ENCODE data around the gene EPB41L1. TPM values are rescaled to one million over a fixed set of nuclear protein-coding genes. Genes with fewer than 3 reads are reported as not detected.

Gene EPB41L1
- polyA plus RNA-seq, 1 donor (not counting 4 experiments of a cell fraction or from before 2014, with no cell fraction given) = 1.2 TPM

DNA sequence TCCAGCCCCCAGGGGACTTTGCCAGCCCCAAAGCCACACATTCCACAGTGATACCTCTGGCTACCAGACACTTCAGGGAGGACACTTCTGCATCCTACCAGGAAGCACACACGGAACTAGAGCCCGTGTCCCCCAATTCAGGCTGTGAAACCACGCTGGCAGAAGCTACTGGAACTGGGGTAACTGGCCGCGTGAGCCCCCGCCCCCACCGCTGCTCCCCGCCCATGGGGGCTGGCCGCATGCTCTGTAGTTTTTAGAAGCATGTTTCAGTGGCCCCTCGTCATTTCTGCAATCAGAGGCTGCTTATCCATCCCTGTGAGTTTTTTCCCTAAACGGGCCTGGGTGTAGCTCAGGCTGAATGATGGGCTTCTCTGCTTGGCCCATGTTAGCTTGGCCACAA is 53.1 kb downstream of the EPB41L1 start:
- Histone ChIP-seq H2AFZ (ENCODE audit: control insufficient read depth, low read length) (no peak overlapping the region), H3K4me1 (ENCODE audit: control insufficient read depth, extremely low read depth, insufficient read depth, low read length) (no peaks in the 10 kb centered on the region), H3K27ac (ENCODE audit: control insufficient read depth, insufficient read depth, low read length) (no peak overlapping the region), H3K79me2 (ENCODE audit: control insufficient read depth, insufficient read depth, low read length) (no peaks in the 10 kb centered on the region), H3K9me1 (ENCODE audit: control insufficient read depth, extremely low read depth, insufficient read depth, low read length) (peaks cover 2% of the 10 kb centered on the region), H3K9me3 (ENCODE audit: control insufficient read depth, low read depth, low read length) (no peaks in the 10 kb centered on the region), H4K20me1 (ENCODE audit: control insufficient read depth, extremely low read depth, insufficient read depth, low read length) (no peaks in the 10 kb centered on the region), H3K27me3 (ENCODE audit: control insufficient read depth, extremely low read depth, insufficient read depth, low read length) (peaks cover 12% of the 10 kb centered on the region), H3K36me3 (ENCODE audit: control insufficient read depth in 2 of 2, extremely low read depth in 1 of 2, insufficient read depth in 2 of 2, low read length in 2 of 2) (no peaks in the 10 kb centered on the region), H3K4me2 (ENCODE audit: control insufficient read depth, extremely low read depth, insufficient read depth, low read depth, low read length) (no peak overlapping the region), H3K4me3 (ENCODE audit: control insufficient read depth in 2 of 3, extremely low read depth in 1 of 3, insufficient read depth in 2 of 3, low read depth in 1 of 3, low read length in 3 of 3) (no peak overlapping the region), H3K9ac (ENCODE audit: control insufficient read depth, extremely low read depth, insufficient read depth, low read length) (no peak overlapping the region)
- TF ChIP-seq, protein P1, sequence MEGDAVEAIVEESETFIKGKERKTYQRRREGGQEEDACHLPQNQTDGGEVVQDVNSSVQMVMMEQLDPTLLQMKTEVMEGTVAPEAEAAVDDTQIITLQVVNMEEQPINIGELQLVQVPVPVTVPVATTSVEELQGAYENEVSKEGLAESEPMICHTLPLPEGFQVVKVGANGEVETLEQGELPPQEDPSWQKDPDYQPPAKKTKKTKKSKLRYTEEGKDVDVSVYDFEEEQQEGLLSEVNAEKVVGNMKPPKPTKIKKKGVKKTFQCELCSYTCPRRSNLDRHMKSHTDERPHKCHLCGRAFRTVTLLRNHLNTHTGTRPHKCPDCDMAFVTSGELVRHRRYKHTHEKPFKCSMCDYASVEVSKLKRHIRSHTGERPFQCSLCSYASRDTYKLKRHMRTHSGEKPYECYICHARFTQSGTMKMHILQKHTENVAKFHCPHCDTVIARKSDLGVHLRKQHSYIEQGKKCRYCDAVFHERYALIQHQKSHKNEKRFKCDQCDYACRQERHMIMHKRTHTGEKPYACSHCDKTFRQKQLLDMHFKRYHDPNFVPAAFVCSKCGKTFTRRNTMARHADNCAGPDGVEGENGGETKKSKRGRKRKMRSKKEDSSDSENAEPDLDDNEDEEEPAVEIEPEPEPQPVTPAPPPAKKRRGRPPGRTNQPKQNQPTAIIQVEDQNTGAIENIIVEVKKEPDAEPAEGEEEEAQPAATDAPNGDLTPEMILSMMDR (optimal IDR thresholded peaks at IDR 0.05 in 1 of 3, IDR thresholded peaks at IDR 0.05 in 1 of 3, conservative IDR thresholded peaks at IDR 0.05 in 1 of 3; ENCODE audit: extremely low read depth in 1 of 3, insufficient read depth in 2 of 3, low read length in 3 of 3) = no peak
- TF ChIP-seq EZH2 (IDR thresholded peaks at IDR 0.05; ENCODE audit: low read length) = no peak
- dilution Hi-C loops (cut with MboI; ENCODE audit: extremely low pct_ligation_motif_present, low sequenced_read_pairs) = no loop called here
- no peak for DNase-seq (ENCODE audit: low read depth, low spot score)
- no peak for FAIRE-seq

- Histone ChIP-seq H3K79me2 (ENCODE audit: control insufficient read depth, insufficient read depth, low read length) (no peaks in the 10 kb centered on the region), H3K9me1 (ENCODE audit: control insufficient read depth, extremely low read depth, insufficient read depth, low read length) (peaks cover 2% of the 10 kb centered on the region), H3K27ac (ENCODE audit: control insufficient read depth, insufficient read depth, low read length) (no peak overlapping the region), H3K9ac (ENCODE audit: control insufficient read depth, extremely low read depth, insufficient read depth, low read length) (no peak overlapping the region), H3K4me1 (ENCODE audit: control insufficient read depth, extremely low read depth, insufficient read depth, low read length) (no peaks in the 10 kb centered on the region), H3K27me3 (ENCODE audit: control insufficient read depth, extremely low read depth, insufficient read depth, low read length) (peaks cover 10% of the 10 kb centered on the region), H4K20me1 (ENCODE audit: control insufficient read depth, extremely low read depth, insufficient read depth, low read length) (no peaks in the 10 kb centered on the region), H2AFZ (ENCODE audit: control insufficient read depth, low read length) (no peak overlapping the region), H3K4me2 (ENCODE audit: control insufficient read depth, extremely low read depth, insufficient read depth, low read depth, low read length) (no peak overlapping the region), H3K36me3 (ENCODE audit: control insufficient read depth in 2 of 2, extremely low read depth in 1 of 2, insufficient read depth in 2 of 2, low read length in 2 of 2) (no peaks in the 10 kb centered on the region), H3K4me3 (ENCODE audit: control insufficient read depth in 2 of 3, extremely low read depth in 1 of 3, insufficient read depth in 2 of 3, low read depth in 1 of 3, low read length in 3 of 3) (no peak overlapping the region), H3K9me3 (ENCODE audit: control insufficient read depth, low read depth, low read length) (no peaks in the 10 kb centered on the region)
- DNase-seq (ENCODE audit: low read depth, low spot score) = no peak
- TF ChIP-seq EZH2 (IDR thresholded peaks at IDR 0.05; ENCODE audit: low read length) = no peak
- TF ChIP-seq, protein P1 (optimal IDR thresholded peaks at IDR 0.05 in 1 of 3, IDR thresholded peaks at IDR 0.05 in 1 of 3, conservative IDR thresholded peaks at IDR 0.05 in 1 of 3; ENCODE audit: extremely low read depth in 1 of 3, insufficient read depth in 2 of 3, low read length in 3 of 3) = no peak
- dilution Hi-C loops (cut with MboI; ENCODE audit: extremely low pct_ligation_motif_present, low sequenced_read_pairs) = no loop called here
- FAIRE-seq = no peak
Observed at GRCh38 chr20:36208257-36208656, 53.7 kb downstream of the EPB41L1 start.
